HepG2 (cell line): ENCODE results near the gene KCNMA1. TPM values are rescaled to one million over a fixed set of nuclear protein-coding genes. Genes with fewer than 3 reads are reported as not detected.

Experiments used
- ATAC-seq: fragments of 200-7000 bp; cut with Tn5 transposase; 3 replicates; pipeline ENCODE4 v1.9.1; 2020; ENCODE audit warnings: mild to moderate bottlenecking, moderate library complexity
- BruUV-seq: library from RNA; stranded (reverse); fragments of 400-500 nt; replicated peaks from 2 replicates; lab custom pipeline; 2021; lab: Mats Ljungman, UMichigan
- CTCF ChIA-PET: fragments of 300-600 bp; formaldehyde crosslinking; extraction: SDS; loops from one replicate; lab custom pipeline; 2021; ENCODE audit warnings: low total read pairs, inconsistent platforms, low intra/inter-chr PET ratio; lab: Yijun Ruan, JAX
- POLR2A ChIA-PET: fragments of 350-600 bp; sonication (Branson Sonifier 250); formaldehyde crosslinking; loops from one replicate; lab custom pipeline; 2020; ENCODE audit warnings: antibody characterized with exemption, inconsistent platforms; lab: Yijun Ruan, JAX
- DNase-seq: peaks from one replicate; pipeline ENCODE4 v3.0.0-alpha.2; 2015; ENCODE audit warnings: low spot score
- FAIRE-seq: peaks from 3 replicates; lab custom pipeline; 2011; peaks lifted over from hg19 to GRCh38; lab: Jason Lieb, UNC
- H2AFZ ChIP-seq: one replicate; pipeline ENCODE4 v1.6.1; 2011; ENCODE audit warnings: low read length, inconsistent platforms
- H3K27ac ChIP-seq: fragments of 300-600 bp; 3 replicates; pipeline ENCODE4 v1.8.0; 2011; ENCODE audit warnings: mixed run types, mild to moderate bottlenecking, mixed read lengths, low read length, inconsistent platforms; ENCODE audit not compliant: insufficient read depth; ENCODE audit errors: extremely low read length
- H3K27me3 ChIP-seq, 2 experiments: fragments of 200-600 bp in 1 of 2; 2 replicates in 1 of 2; 3 replicates in 1 of 2; pipeline versions ENCODE4 v1.6.0 to v1.8.0; 2011; ENCODE audit warnings: low read length in 2 of 2, mild to moderate bottlenecking in 2 of 2, moderate library complexity in 2 of 2, inconsistent platforms in 1 of 2; ENCODE audit not compliant: insufficient read depth in 2 of 2, control insufficient read depth in 1 of 2
- H3K36me3 ChIP-seq, 2 experiments: fragments of 200-600 bp in 1 of 2; replicated peaks in 1 of 2; 2 replicates in 1 of 2; 3 replicates in 1 of 2; pipeline versions ENCODE4 v1.5.1 to v1.8.0; 2011; ENCODE audit warnings: low read length in 2 of 2, inconsistent platforms in 1 of 2; ENCODE audit not compliant: insufficient read depth in 2 of 2, control insufficient read depth in 1 of 2
- H3K4me1 ChIP-seq: 2 replicates; pipeline ENCODE4 v1.5.1; 2012; ENCODE audit warnings: low read length, inconsistent platforms; ENCODE audit not compliant: insufficient read depth
- H3K4me2 ChIP-seq: 2 replicates; pipeline ENCODE4 v1.6.0; 2011; ENCODE audit warnings: low read depth, low read length, inconsistent platforms
- H3K4me3 ChIP-seq, 3 experiments: fragments of 200-600 bp in 1 of 3; sonication (generic), shearing (Covaris generic) in 1 of 3; replicated peaks in 1 of 3; 2 replicates each; pipeline ENCODE4 v1.5.1; 2011 to 2016; ENCODE audit warnings: low read length in 3 of 3, inconsistent platforms in 2 of 3, low read depth in 2 of 3, mild to moderate bottlenecking in 2 of 3, control low read depth in 1 of 3, mixed read lengths in 1 of 3; ENCODE audit not compliant: insufficient read depth in 1 of 3
- H3K79me2 ChIP-seq: one replicate; pipeline ENCODE4 v1.6.1; 2011; ENCODE audit warnings: low read length, inconsistent platforms; ENCODE audit not compliant: insufficient read depth
- H3K9ac ChIP-seq: 2 replicates; pipeline ENCODE4 v1.6.0; 2011; ENCODE audit warnings: mild to moderate bottlenecking, low read depth, low read length, inconsistent platforms; ENCODE audit not compliant: insufficient read depth
- H3K9me3 ChIP-seq: 2 replicates; pipeline ENCODE4 v1.5.1; 2012; ENCODE audit warnings: mild to moderate bottlenecking, low read length
- H4K20me1 ChIP-seq: 2 replicates; pipeline ENCODE4 v1.6.0; 2011; ENCODE audit warnings: inconsistent platforms, mild to moderate bottlenecking, low read length, moderate library complexity; ENCODE audit not compliant: insufficient read depth
- FOSL2 ChIP-seq: sonication (generic); formaldehyde crosslinking; IDR thresholded peaks from 2 replicates; pipeline ENCODE4 v1.4.0; 2020; ENCODE audit warnings: missing genetic modification reagents
- GABPB1 ChIP-seq: IDR thresholded peaks from 2 replicates; pipeline ENCODE4 v1.6.1; 2016; ENCODE audit warnings: mild to moderate bottlenecking, missing genetic modification reagents, moderate library complexity, missing compliant biosample characterization
- NPAS2 ChIP-seq: sonication (generic); formaldehyde crosslinking; IDR thresholded peaks from 2 replicates; pipeline ENCODE4 v1.8.0; 2022; ENCODE audit warnings: mild to moderate bottlenecking, missing genetic modification reagents, borderline replicate concordance
- NR1H2 ChIP-seq: sonication (generic); formaldehyde crosslinking; IDR thresholded peaks from 2 replicates; pipeline ENCODE4 v1.8.1; 2022; ENCODE audit warnings: low read depth, missing genetic modification reagents, borderline replicate concordance
- SALL1 ChIP-seq: sonication (generic); formaldehyde crosslinking; IDR thresholded peaks from 2 replicates; pipeline ENCODE4 v1.8.0; 2022; ENCODE audit warnings: mild to moderate bottlenecking, missing genetic modification reagents
- SPEN ChIP-seq: sonication (generic); formaldehyde crosslinking; IDR thresholded peaks from 2 replicates; pipeline ENCODE4 v1.5.1; 2020; ENCODE audit warnings: low read depth, mild to moderate bottlenecking, missing genetic modification reagents
- TAF15 ChIP-seq: fragments of 200-400 bp; formaldehyde crosslinking; IDR thresholded peaks from one replicate; pipeline ENCODE4 v1.6.1; 2018; ENCODE audit warnings: mild to moderate bottlenecking, low read depth, low read length; ENCODE audit not compliant: poor library complexity, severe bottlenecking
- ZBTB20 ChIP-seq: sonication (generic); formaldehyde crosslinking; IDR thresholded peaks from 2 replicates; pipeline ENCODE4 v1.8.1; 2023; ENCODE audit warnings: missing genetic modification reagents, low read depth, mild to moderate bottlenecking, borderline replicate concordance
- ZNF546 ChIP-seq: sonication (generic); formaldehyde crosslinking; conservative IDR thresholded peaks from 2 replicates; pipeline ENCODE4 v1.8.1; 2023; ENCODE audit warnings: mild to moderate bottlenecking, missing genetic modification reagents
- ZNF557 ChIP-seq: sonication (generic); formaldehyde crosslinking; IDR thresholded peaks from 2 replicates; pipeline ENCODE4 v1.4.0; 2020; ENCODE audit warnings: missing genetic modification reagents
- ZNF879 ChIP-seq: sonication (generic); formaldehyde crosslinking; IDR thresholded peaks from 2 replicates; pipeline ENCODE4 v1.8.1; 2023; ENCODE audit warnings: missing genetic modification reagents
- whole genome bisulfite sequencing: methylation state at CpG from one replicate; pipeline ENCODE4 v1.1.6; 2017; ENCODE audit warnings: low lambda C conversion rate; 5-methylcytosine and 5-hydroxymethylcytosine counted together
- in situ Hi-C: cut with HindIII; loops from 2 replicates; pipeline ENCODE4 v1.10.0; 2017; ENCODE audit warnings: low pct_unique_long_range_greater_than_20kb; ENCODE audit not compliant: extremely low pct_ligation_motif_present
- intact Hi-C: fragments of 100-400 bp; cut with micrococcal nuclease; formaldehyde crosslinking; loops from one replicate; pipeline ENCODE4 v1.10.0; 2022; ENCODE audit not compliant: unreplicated experiment
- polyA plus RNA-seq, 8 experiments: library from polyadenylated mRNA; depleted of rRNA in 3 of 8; stranded (reverse) in 7 of 8; unstranded in 1 of 8; fragments of >200 nt; fragmentation: Illumina TruSeq in 4 of 8; extraction: Trizol in 4 of 8; gene quantifications; 2 replicates each; pipeline versions ENCODE4 v1.2.1 to v1.2.3, GENCODE V29; 2011 to 2016; ENCODE audit warnings: low read depth in 4 of 8, missing spikeins in 1 of 8, mixed read lengths in 1 of 8; ENCODE audit not compliant: insufficient read depth in 1 of 8
- total RNA-seq, 5 experiments: library from RNA; depleted of rRNA; stranded (reverse); fragments of >200 nt; fragmentation: Illumina TruSeq; extraction: Trizol; gene quantifications; 2 replicates each; pipeline ENCODE4 v1.2.3, GENCODE V29; 2016; ENCODE audit warnings: low read depth in 1 of 5

Gene KCNMA1
- total and polyA plus RNA-seq, 2 of the 13 experiments (the other 11 are each of a cell fraction or from before 2014, with no cell fraction given): 0.02 TPM; not detected in 1

- BruUV-seq: no TSS peak
- Histone ChIP-seq H3K27me3 (peaks cover 1 to 35% of the 10 kb centered on the region in 2 experiments; a peak in 3 of 5 replicates), H3K36me3 (no peaks in the 10 kb centered on the region), H3K27ac (no peak overlapping the region), H2AFZ (no peak overlapping the region), H3K9me3 (no peaks in the 10 kb centered on the region), H3K4me2 (no peak overlapping the region), H3K4me1 (no peaks in the 10 kb centered on the region), H3K9ac (no peak overlapping the region), H3K79me2 (no peaks in the 10 kb centered on the region), H4K20me1 (no peaks in the 10 kb centered on the region), H3K4me3 (no peak overlapping the region)
- intact Hi-C loops: no loop called here
- FAIRE-seq (no peak), ATAC-seq (no peak), DNase-seq (no peak)
- ChIA-PET CTCF (no interaction called here), POLR2A (no interaction called here)
- WGBS: 0% methylated on average over 2 of the region's 2 CpGs
- in situ Hi-C loops: no loop called here
- TF ChIP-seq ZNF879 (CRISPR knock-in tag) (no peak), NPAS2 (CRISPR knock-in tag) (no peak), SPEN (CRISPR knock-in tag) (no peak), ZNF546 (CRISPR knock-in tag) (no peak), FOSL2 (CRISPR knock-in tag) (no peak), NR1H2 (CRISPR knock-in tag) (no peak), ZNF557 (CRISPR knock-in tag) (no peak), SALL1 (CRISPR knock-in tag) (no peak), ZBTB20 (no peak), GABPB1 (CRISPR knock-in tag) (no peak), TAF15 (no peak)
Measured at GRCh38 chr10:76993213-76993612, 644.4 kb downstream of the KCNMA1 start.
